Esophagus muscularis mucosa (tissue), 4 donors: ENCODE measurements around the gene BCL11B.

ENCODE experiments used
- EP300 ChIP-seq: sonication (generic); formaldehyde crosslinking; IDR thresholded peaks from one replicate; pipeline ENCODE4 v1.6.1; 2017; ENCODE audit warnings: antibody characterized with exemption
- POLR2A ChIP-seq: fragments of 450-650 bp; IDR thresholded peaks from one replicate; pipeline ENCODE4 v1.6.1; 2017; ENCODE audit warnings: antibody characterized with exemption, moderate library complexity, mild to moderate bottlenecking, low read depth
- POLR2AphosphoS5 ChIP-seq, 2 donors: sonication (generic); formaldehyde crosslinking; IDR thresholded peaks; one replicate each; pipeline ENCODE4 v1.6.1; 2017; ENCODE audit warnings: antibody characterized with exemption in 2 of 2
- TF ChIP-seq, protein P1 (sequence below), 3 experiments: fragments of 200-600 bp in 2 of 3; fragments of 450-650 bp in 1 of 3; sonication (generic) in 2 of 3; IDR thresholded peaks; one replicate each; pipeline ENCODE4 v1.5.1; 2017 to 2019; ENCODE audit warnings: antibody characterized with exemption in 3 of 3, mild to moderate bottlenecking in 2 of 3, moderate library complexity in 1 of 3

DNA sequence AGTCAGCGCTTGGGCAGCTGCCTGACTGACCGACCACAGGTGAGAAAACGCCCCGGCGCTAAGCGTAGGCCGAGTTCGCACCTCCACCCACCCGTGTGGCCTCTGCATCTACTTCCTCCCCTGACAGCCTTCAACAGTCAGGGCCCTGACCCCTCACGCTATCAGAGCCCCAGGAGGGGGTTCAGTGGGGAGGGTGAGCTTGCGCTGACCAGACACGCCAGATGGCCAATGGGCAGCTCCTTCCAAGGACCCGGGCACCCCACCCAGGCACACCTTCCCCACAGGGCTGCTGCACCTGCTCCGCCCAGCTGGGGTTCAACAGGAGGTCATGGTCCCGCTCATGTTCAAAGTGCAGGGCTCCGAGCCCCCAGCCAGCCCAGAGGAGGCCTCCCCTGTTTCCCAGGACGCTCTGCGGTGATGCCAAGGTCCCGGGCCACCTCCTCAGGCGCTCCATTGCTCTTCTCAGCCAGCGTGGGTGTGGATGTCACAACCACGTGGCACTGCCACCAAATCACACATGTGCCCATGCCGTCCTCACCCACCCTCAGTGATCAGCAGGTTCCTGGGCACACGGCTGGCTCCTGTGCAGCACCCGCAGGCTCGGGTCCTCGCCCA lies 48.7 kb upstream of the BCL11B start:
- TF ChIP-seq, protein P1, sequence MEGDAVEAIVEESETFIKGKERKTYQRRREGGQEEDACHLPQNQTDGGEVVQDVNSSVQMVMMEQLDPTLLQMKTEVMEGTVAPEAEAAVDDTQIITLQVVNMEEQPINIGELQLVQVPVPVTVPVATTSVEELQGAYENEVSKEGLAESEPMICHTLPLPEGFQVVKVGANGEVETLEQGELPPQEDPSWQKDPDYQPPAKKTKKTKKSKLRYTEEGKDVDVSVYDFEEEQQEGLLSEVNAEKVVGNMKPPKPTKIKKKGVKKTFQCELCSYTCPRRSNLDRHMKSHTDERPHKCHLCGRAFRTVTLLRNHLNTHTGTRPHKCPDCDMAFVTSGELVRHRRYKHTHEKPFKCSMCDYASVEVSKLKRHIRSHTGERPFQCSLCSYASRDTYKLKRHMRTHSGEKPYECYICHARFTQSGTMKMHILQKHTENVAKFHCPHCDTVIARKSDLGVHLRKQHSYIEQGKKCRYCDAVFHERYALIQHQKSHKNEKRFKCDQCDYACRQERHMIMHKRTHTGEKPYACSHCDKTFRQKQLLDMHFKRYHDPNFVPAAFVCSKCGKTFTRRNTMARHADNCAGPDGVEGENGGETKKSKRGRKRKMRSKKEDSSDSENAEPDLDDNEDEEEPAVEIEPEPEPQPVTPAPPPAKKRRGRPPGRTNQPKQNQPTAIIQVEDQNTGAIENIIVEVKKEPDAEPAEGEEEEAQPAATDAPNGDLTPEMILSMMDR (IDR thresholded peaks at IDR 0.05), result no peak
- TF ChIP-seq POLR2AphosphoS5 (IDR thresholded peaks at IDR 0.05) (no peak), POLR2A (no peak), EP300 (no peak)
